NCI-H82 treated with DMSO at 0.1 percent for 48 hours (cell line): ENCODE data around the gene AARS2.
"Not testable (repeated sequence)": the region's sequence is repeated elsewhere in the genome, so short reads cannot be mapped to it uniquely, and the experiment has no call there.

Experiments used
- DNase-seq: peaks from one replicate; lab custom pipeline; 2025; ENCODE audit not compliant: unreplicated experiment; lab: John Stamatoyannopoulos, UW

Gene AARS2

DNA sequence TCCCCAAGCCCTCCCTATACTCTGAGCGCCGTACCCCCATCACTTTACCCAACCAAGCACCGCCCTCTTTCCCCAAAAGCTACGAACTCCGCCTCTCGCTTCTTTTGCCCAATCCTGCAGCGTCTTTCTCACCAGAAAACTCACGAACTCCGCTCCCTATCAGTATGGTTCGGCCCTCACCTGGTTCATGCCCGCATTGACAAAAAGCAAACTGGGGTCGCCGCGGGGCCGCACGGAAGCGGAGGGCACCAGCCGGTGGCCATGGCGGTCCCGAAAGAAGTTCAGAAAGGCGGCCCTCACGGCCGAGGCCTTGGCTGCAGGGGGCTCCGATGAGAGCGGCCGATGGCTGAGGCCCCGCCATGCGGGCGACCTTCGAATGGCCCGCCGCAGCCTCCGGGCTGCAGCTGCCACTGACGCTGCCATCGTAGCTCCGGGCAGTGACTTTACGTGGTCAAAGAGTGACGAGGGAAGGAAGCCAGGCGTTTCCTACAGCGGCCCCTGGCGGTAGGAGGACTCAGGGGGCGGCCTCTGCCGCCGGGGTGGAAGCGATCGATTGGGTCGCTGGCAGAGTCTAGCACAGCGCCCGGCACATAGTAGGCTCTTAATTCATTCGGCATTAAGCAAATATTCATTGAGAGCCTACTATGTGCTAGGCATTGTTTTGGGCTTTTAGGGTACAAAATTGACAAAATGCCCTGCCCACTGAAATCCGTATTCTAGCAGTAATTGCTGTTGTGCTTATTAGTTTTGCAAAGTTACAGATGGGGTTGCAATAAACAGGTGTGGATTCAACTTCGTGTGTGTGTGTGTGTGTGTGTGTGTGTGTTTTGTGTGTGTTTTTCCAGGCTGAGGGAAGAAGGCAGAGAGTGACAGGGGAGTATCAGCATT is at the start of gene AARS2:
Gene AARS2, minus strand, starts transcription at position 447 of the 888 bp plus-strand sequence. Its CDS starts 24 bp downstream, at position 423.
- DNase-seq: peak; percentile 68

DNA sequence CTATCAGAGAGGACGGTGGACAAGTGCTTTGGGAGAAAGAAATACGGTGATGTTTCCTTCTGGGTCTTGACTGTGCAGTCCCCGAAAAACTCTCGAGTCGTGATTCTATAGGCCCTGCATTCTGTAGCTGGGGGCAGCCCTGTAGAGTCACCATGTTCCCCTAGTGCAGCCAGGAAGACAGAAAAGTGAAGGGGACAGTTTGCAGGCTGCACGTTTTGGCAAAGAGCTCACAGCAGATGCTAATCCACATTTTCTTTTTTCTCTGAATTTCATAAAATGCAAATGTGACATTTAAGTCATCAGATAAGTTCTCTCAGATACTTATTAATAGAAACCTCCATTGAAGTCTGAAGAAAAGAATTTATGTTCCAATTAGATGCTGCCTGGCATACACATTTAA is 48.8 kb upstream of the AARS2 start:
- DNase-seq: no peak

DNA sequence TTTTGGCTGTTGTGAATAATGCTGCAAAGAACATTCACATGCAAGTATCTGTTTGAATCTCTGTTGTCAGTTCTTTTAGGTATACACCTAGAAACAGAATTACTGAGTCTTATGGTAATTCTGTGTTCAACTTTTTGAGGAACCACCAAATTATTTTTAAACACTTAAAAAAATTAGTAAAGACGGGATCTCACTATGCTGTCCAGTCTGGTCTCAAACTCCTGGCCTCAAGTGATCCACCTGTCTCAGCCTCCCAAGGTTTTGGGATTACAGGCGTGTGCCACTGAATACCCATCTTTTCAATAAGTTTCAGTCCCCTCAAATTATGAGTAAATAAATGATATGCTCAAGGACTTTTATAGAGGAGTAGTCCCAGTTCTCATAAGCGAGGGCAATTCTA is 46.8 kb upstream of the AARS2 start:
- DNase-seq: no peak

DNA sequence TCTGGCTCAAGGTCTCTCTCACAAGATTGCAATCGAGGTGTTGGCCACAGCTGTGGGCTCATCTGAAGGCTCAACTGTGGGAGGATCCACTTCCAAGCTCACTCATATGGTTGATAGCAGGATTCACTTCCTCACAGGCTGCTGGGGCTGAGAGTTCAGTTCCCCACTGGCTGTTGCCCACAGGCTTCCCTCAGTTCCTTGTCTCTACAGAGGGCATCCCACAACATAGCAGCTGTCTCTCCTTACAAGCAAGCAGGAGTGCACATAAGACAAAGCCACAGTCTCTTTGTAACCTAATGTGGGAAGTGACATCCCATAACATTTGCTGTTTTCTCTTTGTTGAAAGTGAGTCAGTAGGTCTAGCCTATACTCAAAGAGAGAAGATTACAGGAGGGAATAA is 43.3 kb upstream of the AARS2 start:
- DNase-seq: no peak

DNA sequence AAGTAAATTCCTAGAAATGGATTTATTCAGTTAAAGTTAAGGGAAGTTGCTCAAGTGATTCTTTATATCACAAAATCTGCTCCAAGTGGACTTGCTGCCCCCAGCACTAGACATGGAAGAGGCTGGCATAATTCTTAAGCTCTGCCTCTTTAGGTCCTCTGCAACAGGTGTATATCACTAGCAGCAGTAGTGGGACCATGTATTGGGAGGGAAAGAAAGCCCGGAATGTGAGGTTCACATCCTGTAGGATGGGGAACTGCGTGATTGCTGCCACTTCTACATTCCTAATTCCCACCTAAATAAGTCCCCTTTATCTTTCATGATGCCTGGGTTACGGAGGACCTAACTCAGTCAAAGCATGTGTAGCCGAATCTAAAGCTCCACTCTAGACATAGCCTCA is 42.5 kb upstream of the AARS2 start:
- DNase-seq: no peak

DNA sequence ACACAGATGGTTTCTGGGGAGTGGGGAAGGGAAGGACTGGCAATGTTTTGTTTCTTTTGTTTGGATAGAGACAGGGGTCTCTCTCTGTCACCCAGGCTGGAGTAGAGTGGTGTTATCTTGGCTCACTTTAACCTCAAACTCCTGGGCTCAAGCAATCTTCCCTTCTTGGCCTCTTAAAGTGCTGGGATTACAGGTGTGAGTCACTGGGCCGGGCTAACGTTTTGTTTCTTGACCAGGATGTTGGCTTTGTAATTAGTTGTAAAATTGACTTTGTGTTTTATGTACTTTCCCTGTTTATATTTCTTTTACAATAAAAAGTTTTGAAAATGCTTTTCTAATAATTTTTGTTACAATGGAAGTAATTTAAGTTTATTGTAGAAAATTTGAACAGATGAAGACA is 40.2 kb upstream of the AARS2 start:
- no peak for DNase-seq

DNA sequence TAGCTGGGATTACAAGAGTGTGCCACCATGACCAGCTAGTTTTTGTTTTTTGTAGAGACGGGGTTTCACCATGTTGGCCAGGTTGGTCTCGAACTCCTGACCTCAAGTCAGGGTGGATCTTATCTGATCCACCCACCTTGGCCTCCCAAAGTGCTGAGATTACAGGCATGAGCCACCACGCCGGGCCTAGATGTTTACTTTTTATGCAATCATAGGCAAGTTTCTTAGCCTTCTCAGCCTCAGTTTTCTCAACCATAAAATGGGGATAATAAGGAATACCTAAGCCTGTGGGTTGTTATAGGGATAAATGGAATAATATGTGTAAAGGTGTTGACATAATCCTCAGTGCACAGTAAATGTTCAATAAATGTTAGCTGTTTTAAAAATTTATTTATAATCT is 39.1 kb upstream of the AARS2 start:
- DNase-seq: no peak

DNA sequence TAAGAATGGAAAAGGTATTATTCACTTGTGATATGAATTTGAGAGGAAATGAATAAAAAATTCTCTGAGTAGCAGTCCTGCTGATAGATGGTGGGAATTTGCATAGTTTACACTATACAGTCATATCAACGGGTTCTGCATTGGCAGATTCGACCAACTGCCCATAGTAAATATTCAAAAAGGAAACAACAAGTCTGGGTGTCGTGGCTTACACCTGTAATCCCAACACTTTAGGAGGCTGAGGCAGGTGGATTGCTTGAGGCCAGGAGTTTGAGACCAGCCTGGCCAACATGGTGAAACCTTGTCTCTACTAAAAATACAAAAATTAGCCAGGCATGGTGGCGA is 37.5 kb upstream of the AARS2 start:
- DNase-seq: not testable (repeated sequence)

DNA sequence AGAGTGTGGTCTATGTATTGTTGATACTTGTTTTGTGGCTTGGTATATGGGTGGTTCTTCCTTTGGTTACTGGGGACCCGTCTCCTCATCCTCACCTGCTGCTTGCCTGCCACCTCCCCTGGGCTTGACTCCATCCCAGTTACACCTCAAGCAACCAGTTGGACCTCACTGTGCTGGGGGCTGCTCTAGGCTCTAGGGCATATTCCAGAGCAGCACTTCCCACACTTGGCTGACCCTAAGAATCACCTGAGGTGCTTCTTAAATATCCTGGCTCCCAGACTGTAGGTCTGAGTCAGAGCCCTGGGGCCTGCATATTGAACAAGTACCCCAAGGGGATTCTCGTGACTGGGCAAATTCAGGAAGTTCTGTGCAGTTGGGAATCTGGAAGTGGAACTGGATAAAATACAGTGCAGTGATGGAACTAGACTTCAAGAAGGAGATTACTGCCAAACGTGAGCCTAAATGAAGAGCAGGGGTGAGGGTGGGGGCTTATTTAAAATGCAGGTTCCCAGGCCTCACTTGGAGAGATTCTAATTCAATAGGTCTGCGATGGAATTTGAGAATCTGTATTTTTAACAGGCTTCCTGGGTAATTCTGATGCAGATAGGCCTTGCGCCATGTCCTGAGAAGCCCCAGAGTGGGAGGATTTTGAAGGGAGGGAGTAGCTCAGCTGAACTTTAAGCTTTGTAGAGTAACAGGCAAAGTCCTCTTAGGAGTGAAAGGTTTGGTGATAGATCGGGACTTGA is 36.9 kb upstream of the AARS2 start:
- DNase-seq: no peak

DNA sequence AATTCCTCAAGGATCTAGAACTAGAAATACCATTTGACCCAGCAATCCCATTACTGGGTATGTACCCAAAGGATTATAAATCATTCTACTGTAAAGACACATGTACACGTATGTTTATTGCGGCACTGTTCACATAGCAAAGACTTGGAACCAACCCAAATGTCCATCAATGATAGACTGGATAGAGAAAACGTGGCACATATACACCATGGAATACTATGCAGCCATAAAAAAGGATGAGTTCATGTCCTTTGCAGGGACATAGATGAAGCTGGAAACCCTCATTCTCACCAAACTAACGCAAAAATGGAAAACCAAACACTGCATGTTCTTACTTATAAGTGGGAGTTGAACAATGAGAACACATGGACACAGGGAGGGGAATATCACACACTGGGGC is 33.7 kb upstream of the AARS2 start:
- not testable (repeated sequence) for DNase-seq

DNA sequence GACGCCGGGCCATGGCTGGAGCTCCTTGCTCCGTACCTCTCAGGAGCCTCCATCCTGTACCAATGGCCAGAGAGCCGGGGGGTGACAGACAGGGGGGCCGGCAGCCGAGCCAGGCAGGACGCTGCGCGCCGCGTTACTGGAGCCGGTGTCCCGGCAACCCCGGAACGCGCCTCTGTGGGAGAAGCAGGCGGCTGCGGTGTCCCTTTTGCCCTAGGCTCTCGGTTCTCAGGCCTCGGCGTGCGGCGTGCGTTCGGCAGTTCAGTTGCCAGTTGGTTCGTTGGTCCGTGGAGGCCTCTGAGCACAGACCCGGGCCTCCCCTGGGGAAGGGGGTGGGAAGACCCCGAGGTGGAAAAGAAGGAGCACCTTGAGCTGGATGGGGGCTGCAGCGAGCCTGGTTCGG is 29.3 kb upstream of the AARS2 start, which contains the start of gene SPATS1:
Gene SPATS1, plus strand, starts transcription at position 162 of the 400 bp plus-strand sequence. CDS start 446 bp downstream, outside the sequence.
- no peak for DNase-seq

DNA sequence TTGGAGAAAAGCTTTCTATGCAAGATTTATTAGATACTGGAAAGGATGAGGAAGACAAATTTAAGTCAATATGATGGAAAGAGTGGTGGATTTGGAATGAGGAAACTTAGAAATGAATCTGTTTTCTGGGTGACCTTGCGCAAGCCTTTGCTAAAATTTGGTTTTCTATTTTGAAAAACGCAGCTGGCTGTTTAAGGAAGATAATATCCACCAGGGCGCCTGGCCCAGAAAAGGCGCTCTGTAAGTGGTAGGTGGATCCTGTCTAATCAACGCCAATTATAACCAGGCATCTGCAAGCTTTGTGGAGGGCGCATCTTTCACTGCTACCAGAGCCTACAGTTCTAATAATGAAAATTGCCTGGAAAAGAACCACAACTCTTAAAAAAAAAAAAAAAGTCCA is 28.9 kb upstream of the AARS2 start:
- no peak for DNase-seq

DNA sequence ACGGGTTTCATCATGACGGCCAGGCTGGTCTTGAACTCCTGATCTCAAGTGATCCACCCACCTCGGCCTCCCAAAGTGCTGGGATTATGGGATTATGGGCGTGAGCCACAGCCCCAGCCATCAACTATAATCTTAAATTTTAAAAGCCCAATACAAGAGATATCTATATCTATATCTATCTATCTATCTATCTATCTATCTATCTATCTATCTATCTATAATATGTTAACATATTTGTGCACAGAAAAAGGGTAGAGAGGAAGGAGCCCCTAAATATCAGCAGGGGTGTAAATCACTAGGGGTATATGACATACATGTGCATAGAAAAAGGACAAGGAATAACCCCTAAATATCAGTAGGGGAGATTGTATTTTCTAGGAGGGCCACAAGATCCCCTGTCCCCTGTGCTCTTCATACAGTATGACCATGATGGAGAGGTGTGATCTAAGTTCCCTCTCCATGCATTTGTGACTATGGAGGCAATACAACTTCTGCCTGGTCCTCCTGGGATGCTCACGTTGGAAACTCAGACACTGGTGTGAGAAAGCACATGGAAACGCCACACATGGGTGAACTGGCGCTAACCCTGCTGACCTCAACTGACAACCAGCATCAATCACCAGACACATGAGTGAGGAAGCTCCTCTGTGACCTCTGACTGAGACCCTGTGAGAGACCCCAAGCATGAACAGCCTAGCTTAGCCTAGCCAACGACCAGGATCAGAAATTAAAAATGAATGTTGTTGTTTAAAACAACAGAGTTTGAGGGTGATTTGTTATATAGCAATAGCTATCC is 28.1 kb upstream of the AARS2 start:
- no peak for DNase-seq

DNA sequence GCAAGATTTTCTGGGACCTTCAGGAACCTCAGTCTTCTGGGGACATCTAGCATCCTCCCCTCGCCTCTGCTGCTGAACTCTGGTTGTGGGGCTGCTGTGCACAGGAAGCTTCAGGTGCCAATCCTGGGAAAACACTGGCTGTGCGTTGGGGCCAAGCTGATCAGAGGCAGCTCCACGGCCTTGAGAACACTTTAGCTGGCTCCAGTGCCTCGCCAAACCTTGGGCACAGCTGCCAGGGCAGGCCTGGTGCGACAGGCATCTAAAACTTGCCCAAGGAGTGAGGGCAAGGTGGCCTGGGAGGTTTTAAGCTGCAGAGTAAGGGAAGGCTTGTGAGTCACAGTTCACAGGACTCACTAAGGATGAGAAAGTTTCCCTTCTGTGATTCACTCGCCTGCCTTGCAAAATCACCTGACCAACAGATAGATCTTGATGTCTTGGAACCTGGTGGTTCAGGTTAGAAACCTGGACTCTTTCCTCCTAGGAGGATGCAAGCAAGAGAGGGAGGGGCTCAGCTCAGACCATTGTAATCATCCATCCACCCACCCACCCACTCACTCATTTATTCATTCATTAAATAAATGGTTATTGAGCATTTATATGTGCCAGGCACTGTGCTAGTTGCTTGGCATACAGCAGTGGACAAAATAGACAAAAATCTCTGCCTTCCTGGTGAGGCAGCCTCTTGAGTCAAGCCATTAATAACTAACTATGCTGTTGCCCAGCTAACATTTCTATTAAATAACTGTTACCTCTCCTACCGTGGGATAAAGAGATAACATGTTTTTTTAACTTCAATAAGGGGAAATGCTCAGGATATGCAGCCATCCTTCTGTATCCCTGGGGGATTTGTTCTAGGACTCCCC is 26.8 kb upstream of the AARS2 start:
- no peak for DNase-seq

DNA sequence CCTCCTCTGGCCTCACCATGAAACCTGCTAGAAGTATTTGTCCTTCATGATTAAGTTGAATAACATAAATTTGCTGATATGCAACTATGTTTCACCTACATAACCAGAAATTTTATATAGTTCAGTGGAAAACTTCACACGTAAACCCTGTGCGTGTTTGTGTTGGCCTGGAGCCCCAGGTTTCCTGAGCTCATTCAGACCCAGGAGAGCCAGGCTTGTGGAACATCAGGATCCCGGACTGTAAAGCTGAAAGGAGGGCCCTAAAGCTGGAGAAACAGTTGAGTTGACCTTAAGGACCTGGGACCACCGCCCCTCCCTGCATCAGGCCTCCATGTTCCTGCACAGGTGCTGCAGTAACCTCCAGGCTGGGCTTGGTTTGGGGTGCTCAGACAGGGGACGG is 26.2 kb upstream of the AARS2 start:
- DNase-seq: no peak

DNA sequence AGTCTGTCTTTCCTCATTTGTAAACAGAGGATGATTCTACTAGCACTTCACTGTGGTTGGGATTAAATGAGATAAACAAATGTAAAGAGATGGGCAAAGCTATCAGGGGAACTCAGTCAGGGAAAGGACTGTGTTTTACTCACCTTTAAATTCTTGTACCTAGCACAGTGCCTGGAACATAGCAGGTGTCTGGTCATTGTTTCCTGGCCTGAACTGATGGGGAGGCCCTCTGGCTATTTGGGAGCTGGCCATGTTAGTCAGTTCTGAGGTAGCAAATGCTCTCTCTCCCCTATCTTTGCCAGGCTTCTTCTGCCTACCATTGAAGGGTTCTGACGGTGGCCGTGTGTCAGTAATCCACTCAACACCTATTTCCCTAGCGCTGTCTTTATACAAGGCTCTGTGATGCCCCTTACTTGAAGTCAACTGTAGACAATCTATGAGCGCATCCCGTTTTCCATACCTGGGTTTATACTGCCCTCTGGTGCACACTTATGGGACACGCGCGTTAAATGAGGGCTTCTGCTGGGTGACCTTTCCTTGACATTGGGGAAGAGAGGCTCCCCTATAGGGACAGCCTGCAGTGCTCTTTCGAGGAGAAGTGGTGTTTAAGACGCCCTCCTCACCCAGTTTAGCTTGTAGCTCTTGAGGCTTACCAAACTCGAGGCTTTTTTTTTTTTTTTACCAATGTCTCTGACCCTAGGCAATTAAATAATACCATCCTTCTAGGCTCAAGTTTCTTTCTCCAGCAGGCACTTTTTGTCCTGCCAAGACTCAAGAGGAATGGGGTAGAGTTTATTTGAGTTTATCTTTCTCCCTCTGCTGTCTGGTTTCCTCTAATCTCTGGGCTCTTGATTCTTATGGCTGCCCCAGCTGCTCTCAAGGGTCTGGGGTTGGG is 25.3 kb upstream of the AARS2 start:
- DNase-seq: peak; percentile 69

DNA sequence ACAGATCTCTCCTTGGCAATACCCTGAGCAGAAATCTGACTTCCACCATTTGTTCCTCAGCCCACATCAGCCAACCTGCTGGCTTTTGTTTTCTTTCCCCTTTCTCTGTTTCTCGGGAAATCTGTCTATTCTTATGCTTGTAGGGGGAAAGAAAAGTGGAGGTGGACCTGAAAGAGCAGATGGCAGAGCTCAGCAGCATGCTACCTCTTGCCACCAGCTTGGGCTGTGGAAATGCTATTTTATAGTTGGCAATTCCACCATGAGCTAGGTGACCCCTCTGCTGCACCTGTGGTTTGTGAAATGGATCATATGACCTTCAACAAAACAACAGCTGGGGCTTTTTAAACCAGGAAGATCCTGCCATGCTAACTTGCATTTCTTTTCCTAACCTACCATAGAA is 22.5 kb upstream of the AARS2 start:
- DNase-seq: no peak

DNA sequence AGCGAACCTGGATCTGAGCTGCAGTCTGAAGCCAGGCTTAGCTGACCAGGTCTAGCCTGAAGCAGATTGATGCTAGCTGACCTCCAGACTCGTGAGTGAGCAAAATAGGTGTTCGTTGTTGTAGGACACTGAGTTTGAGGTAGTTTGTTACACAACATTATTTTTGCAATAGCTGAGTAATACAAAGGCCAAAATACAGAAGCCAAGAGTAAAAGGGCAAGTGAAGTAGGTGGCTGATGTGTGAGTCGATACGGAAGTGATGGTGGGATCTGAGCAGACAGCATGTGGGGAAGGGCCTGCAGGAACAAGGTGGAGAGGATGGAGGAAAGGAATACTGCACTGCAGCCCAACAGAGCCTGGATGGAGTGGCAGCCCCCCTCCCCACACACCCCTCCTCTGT is 20.8 kb upstream of the AARS2 start:
- DNase-seq: no peak

DNA sequence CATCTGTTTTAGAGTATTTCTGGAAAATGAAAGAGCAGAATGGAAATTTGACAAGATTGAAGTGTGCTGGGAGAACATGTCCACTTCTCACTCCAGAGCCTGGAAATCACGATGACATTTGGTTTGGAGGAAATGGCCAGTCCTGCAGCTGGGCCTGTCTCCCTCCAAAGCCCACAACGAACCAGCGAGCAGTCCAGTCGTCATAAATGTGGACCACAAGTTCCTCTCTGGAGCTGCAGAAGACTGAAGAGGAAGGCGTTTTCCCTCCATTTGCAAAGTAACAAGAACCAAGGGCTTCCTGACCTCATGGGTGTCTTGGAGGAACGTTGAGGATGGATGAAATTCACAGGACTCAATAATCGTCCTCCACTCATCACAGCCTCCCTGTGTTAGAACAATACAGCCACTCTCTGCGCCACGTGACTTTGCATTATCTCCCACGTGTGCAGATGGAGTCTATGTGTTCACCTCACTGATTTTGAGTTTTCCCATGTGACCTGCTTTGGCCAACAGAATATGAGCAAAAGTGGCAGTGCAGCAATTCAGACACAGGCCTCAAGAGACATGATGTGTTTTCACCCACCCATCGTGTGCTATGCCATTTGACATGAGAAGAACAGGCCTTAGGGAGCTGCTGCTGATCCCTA is 20.2 kb upstream of the AARS2 start:
- peak; percentile 22 for DNase-seq
